WTC11 (cell line): ENCODE data around the gene RGMB.

Experiments used
- ATF1 ChIP-seq: sonication (generic); formaldehyde crosslinking; IDR thresholded peaks from 2 replicates; pipeline ENCODE4 v1.8.1; 2023; ENCODE audit warnings: mild to moderate bottlenecking, moderate library complexity, missing genetic modification reagents
- FOXP1 ChIP-seq: sonication (generic); formaldehyde crosslinking; IDR thresholded peaks from 2 replicates; pipeline ENCODE4 v1.8.0; 2022; ENCODE audit warnings: missing genetic modification reagents, mild to moderate bottlenecking, moderate library complexity, borderline replicate concordance
- JUN ChIP-seq: sonication (generic); formaldehyde crosslinking; IDR thresholded peaks from 2 replicates; pipeline ENCODE4 v1.8.0; 2023; ENCODE audit warnings: mild to moderate bottlenecking, missing genetic modification reagents
- NR1H2 ChIP-seq: sonication (generic); formaldehyde crosslinking; IDR thresholded peaks from 2 replicates; pipeline ENCODE4 v1.9.0; 2021; ENCODE audit warnings: mild to moderate bottlenecking, moderate library complexity, missing genetic modification reagents
- TCF7 ChIP-seq: sonication (generic); formaldehyde crosslinking; IDR thresholded peaks from 2 replicates; pipeline ENCODE4 v1.8.0; 2022; ENCODE audit warnings: mild to moderate bottlenecking, low read depth, missing genetic modification reagents, moderate library complexity
- TP53 ChIP-seq: sonication (generic); formaldehyde crosslinking; IDR thresholded peaks from 2 replicates; pipeline ENCODE4 v1.8.1; 2023; ENCODE audit warnings: mild to moderate bottlenecking, missing genetic modification reagents
- ZNF232 ChIP-seq: sonication (generic); formaldehyde crosslinking; IDR thresholded peaks from 2 replicates; pipeline ENCODE4 v1.8.0; 2022; ENCODE audit warnings: mild to moderate bottlenecking, missing genetic modification reagents
- TF ChIP-seq, protein P1 (sequence below): fragments of 200-600 bp; IDR thresholded peaks from 2 replicates; pipeline ENCODE4 v1.8.0; 2022; ENCODE audit warnings: antibody characterized with exemption
- TF ChIP-seq, protein P2 (sequence below): sonication (generic); formaldehyde crosslinking; IDR thresholded peaks from 2 replicates; pipeline ENCODE4 v1.8.1; 2023; ENCODE audit warnings: mild to moderate bottlenecking, missing genetic modification reagents
- TF ChIP-seq, protein P3 (sequence below): sonication (generic); formaldehyde crosslinking; IDR thresholded peaks from 2 replicates; pipeline ENCODE4 v1.8.1; 2023; ENCODE audit warnings: mild to moderate bottlenecking, missing genetic modification reagents, moderate library complexity
- TF ChIP-seq, protein P4 (sequence below): sonication (generic); formaldehyde crosslinking; IDR thresholded peaks from 2 replicates; pipeline ENCODE4 v1.8.0; 2022; ENCODE audit warnings: mild to moderate bottlenecking, missing genetic modification reagents
- TF ChIP-seq, protein P5 (sequence below): sonication (generic); formaldehyde crosslinking; IDR thresholded peaks from 2 replicates; pipeline ENCODE4 v1.8.1; 2022; ENCODE audit warnings: low read depth, missing genetic modification reagents, borderline replicate concordance
- TF ChIP-seq, protein P6 (sequence below): sonication (generic); formaldehyde crosslinking; IDR thresholded peaks from 2 replicates; pipeline ENCODE4 v1.8.0; 2022; ENCODE audit warnings: mild to moderate bottlenecking, missing genetic modification reagents

DNA sequence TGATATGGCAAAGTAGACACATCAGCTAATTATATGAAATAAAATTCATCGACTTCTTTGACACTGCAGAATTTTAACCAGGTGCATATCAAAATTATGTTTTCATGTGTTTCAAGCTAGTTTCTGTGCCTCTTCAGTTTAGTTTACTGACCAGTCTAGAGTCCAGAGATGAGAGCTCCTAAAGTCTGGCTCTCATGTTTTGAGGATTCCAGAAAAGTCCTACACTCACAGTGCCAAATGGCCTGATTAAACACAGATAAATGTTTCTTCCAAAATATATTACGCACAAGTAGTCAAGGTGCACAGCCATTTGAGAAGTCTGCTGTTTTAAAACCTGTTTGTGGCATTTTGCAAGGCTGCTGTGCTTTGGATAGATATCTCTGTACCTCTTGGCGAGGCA, 15.6 kb downstream of the RGMB start:
- TF ChIP-seq, protein P1, sequence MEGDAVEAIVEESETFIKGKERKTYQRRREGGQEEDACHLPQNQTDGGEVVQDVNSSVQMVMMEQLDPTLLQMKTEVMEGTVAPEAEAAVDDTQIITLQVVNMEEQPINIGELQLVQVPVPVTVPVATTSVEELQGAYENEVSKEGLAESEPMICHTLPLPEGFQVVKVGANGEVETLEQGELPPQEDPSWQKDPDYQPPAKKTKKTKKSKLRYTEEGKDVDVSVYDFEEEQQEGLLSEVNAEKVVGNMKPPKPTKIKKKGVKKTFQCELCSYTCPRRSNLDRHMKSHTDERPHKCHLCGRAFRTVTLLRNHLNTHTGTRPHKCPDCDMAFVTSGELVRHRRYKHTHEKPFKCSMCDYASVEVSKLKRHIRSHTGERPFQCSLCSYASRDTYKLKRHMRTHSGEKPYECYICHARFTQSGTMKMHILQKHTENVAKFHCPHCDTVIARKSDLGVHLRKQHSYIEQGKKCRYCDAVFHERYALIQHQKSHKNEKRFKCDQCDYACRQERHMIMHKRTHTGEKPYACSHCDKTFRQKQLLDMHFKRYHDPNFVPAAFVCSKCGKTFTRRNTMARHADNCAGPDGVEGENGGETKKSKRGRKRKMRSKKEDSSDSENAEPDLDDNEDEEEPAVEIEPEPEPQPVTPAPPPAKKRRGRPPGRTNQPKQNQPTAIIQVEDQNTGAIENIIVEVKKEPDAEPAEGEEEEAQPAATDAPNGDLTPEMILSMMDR: no peak
- TF ChIP-seq, protein P2, sequence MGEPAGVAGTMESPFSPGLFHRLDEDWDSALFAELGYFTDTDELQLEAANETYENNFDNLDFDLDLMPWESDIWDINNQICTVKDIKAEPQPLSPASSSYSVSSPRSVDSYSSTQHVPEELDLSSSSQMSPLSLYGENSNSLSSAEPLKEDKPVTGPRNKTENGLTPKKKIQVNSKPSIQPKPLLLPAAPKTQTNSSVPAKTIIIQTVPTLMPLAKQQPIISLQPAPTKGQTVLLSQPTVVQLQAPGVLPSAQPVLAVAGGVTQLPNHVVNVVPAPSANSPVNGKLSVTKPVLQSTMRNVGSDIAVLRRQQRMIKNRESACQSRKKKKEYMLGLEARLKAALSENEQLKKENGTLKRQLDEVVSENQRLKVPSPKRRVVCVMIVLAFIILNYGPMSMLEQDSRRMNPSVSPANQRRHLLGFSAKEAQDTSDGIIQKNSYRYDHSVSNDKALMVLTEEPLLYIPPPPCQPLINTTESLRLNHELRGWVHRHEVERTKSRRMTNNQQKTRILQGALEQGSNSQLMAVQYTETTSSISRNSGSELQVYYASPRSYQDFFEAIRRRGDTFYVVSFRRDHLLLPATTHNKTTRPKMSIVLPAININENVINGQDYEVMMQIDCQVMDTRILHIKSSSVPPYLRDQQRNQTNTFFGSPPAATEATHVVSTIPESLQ: no peak
- TF ChIP-seq NR1H2 (CRISPR knock-in tag) (no peak), TCF7 (CRISPR knock-in tag) (no peak), ATF1 (CRISPR knock-in tag) (no peak), TP53 (CRISPR knock-in tag) (no peak), FOXP1 (no peak), JUN (no peak), ZNF232 (no peak)
- TF ChIP-seq, protein P3, sequence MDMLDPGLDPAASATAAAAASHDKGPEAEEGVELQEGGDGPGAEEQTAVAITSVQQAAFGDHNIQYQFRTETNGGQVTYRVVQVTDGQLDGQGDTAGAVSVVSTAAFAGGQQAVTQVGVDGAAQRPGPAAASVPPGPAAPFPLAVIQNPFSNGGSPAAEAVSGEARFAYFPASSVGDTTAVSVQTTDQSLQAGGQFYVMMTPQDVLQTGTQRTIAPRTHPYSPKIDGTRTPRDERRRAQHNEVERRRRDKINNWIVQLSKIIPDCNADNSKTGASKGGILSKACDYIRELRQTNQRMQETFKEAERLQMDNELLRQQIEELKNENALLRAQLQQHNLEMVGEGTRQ (CRISPR knock-in tag): no peak
- TF ChIP-seq, protein P4, sequence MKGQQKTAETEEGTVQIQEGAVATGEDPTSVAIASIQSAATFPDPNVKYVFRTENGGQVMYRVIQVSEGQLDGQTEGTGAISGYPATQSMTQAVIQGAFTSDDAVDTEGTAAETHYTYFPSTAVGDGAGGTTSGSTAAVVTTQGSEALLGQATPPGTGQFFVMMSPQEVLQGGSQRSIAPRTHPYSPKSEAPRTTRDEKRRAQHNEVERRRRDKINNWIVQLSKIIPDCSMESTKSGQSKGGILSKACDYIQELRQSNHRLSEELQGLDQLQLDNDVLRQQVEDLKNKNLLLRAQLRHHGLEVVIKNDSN (CRISPR knock-in tag): no peak
- TF ChIP-seq, protein P5, sequence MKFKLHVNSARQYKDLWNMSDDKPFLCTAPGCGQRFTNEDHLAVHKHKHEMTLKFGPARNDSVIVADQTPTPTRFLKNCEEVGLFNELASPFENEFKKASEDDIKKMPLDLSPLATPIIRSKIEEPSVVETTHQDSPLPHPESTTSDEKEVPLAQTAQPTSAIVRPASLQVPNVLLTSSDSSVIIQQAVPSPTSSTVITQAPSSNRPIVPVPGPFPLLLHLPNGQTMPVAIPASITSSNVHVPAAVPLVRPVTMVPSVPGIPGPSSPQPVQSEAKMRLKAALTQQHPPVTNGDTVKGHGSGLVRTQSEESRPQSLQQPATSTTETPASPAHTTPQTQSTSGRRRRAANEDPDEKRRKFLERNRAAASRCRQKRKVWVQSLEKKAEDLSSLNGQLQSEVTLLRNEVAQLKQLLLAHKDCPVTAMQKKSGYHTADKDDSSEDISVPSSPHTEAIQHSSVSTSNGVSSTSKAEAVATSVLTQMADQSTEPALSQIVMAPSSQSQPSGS (CRISPR knock-in tag): no peak
- TF ChIP-seq, protein P6, sequence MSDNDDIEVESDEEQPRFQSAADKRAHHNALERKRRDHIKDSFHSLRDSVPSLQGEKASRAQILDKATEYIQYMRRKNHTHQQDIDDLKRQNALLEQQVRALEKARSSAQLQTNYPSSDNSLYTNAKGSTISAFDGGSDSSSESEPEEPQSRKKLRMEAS (CRISPR knock-in tag): no peak
